Liver (tissue), 9 donors: Measurements from ENCODE around the gene TOMM5. TPM values are rescaled to one million over a fixed set of nuclear protein-coding genes. Genes with fewer than 3 reads are reported as not detected.

Experiments used
- DNase-seq: peaks from one replicate; pipeline ENCODE4 v3.0.0-alpha.2; 2017; ENCODE audit warnings: low spot score
- H3K27ac ChIP-seq, 2 donors: one replicate each; pipeline ENCODE4 v1.7.0; 2013; ENCODE audit warnings: inconsistent platforms in 2 of 2, low read length in 2 of 2, control low read depth in 1 of 2, low read depth in 1 of 2, mild to moderate bottlenecking in 1 of 2
- H3K27me3 ChIP-seq, 4 donors: one replicate each; pipeline versions ENCODE4 v1.6.1 to v1.7.0; 2013; ENCODE audit warnings: low read length in 3 of 4, inconsistent platforms in 1 of 4, mild to moderate bottlenecking in 1 of 4, moderate library complexity in 1 of 4; ENCODE audit not compliant: control insufficient read depth in 4 of 4, insufficient read depth in 4 of 4
- H3K36me3 ChIP-seq, 4 donors: one replicate each; pipeline versions ENCODE4 v1.6.1 to v1.7.0; 2013; ENCODE audit warnings: low read length in 3 of 4, mild to moderate bottlenecking in 3 of 4, low read depth in 1 of 4, moderate library complexity in 1 of 4; ENCODE audit not compliant: control insufficient read depth in 4 of 4, insufficient read depth in 3 of 4
- H3K4me1 ChIP-seq, 4 donors: one replicate each; pipeline versions ENCODE4 v1.6.1 to v1.7.0; 2013; ENCODE audit warnings: low read length in 3 of 4, mild to moderate bottlenecking in 3 of 4, moderate library complexity in 1 of 4; ENCODE audit not compliant: control insufficient read depth in 4 of 4, insufficient read depth in 4 of 4
- H3K4me3 ChIP-seq, 3 donors: one replicate each; pipeline versions ENCODE4 v1.6.1 to v1.7.0; 2013; ENCODE audit warnings: low read length in 3 of 3, control low read depth in 1 of 3, low read depth in 1 of 3, mild to moderate bottlenecking in 1 of 3
- H3K9ac ChIP-seq, 2 donors: one replicate each; pipeline ENCODE4 v1.7.0; 2013; ENCODE audit warnings: low read length in 2 of 2, mild to moderate bottlenecking in 2 of 2, moderate library complexity in 2 of 2, control low read depth in 1 of 2, low read depth in 1 of 2
- H3K9me3 ChIP-seq, 4 donors: one replicate each; pipeline versions ENCODE4 v1.6.1 to v1.7.0; 2013; ENCODE audit warnings: low read length in 3 of 4; ENCODE audit not compliant: control insufficient read depth in 4 of 4
- ATF3 ChIP-seq: IDR thresholded peaks from 2 replicates; pipeline ENCODE4 v1.6.1; 2016; ENCODE audit warnings: antibody characterized with exemption
- CTCF ChIP-seq: fragments of 150-350 bp; IDR thresholded peaks from 2 replicates; pipeline ENCODE4 v1.5.1; 2017; ENCODE audit warnings: improper control_type of control experiment, low read depth, low read length; ENCODE audit not compliant: missing input control
- EGR1 ChIP-seq, 2 donors: IDR thresholded peaks; 2 replicates each; pipeline ENCODE4 v1.6.1; 2016 to 2018; ENCODE audit warnings: antibody characterized with exemption in 2 of 2, low read depth in 2 of 2
- FOXA1 ChIP-seq: IDR thresholded peaks from 2 replicates; pipeline ENCODE4 v1.6.1; 2016; ENCODE audit warnings: antibody characterized with exemption
- FOXA2 ChIP-seq: IDR thresholded peaks from 2 replicates; pipeline ENCODE4 v1.6.1; 2016; ENCODE audit warnings: antibody characterized with exemption
- GABPA ChIP-seq, 2 donors: IDR thresholded peaks in 1 of 2; conservative IDR thresholded peaks in 1 of 2; 2 replicates each; pipeline ENCODE4 v1.6.1; 2016; ENCODE audit warnings: antibody characterized with exemption in 2 of 2, mild to moderate bottlenecking in 1 of 2, moderate library complexity in 1 of 2
- HNF4A ChIP-seq, 2 donors: conservative IDR thresholded peaks; 2 replicates each; pipeline ENCODE4 v1.6.1; 2016; ENCODE audit warnings: antibody characterized with exemption in 2 of 2, mild to moderate bottlenecking in 2 of 2
- HNF4G ChIP-seq: IDR thresholded peaks from 2 replicates; pipeline ENCODE4 v1.6.1; 2016; ENCODE audit warnings: antibody characterized with exemption
- JUND ChIP-seq, 2 donors: IDR thresholded peaks; 2 replicates each; pipeline ENCODE4 v1.6.1; 2016; ENCODE audit warnings: antibody characterized with exemption in 2 of 2
- MAX ChIP-seq: IDR thresholded peaks from 2 replicates; pipeline ENCODE4 v1.6.1; 2016; ENCODE audit warnings: antibody characterized with exemption
- NR2F2 ChIP-seq: IDR thresholded peaks from 2 replicates; pipeline ENCODE4 v1.6.1; 2016; ENCODE audit warnings: antibody characterized with exemption
- RAD21 ChIP-seq, 2 donors: IDR thresholded peaks; 2 replicates each; pipeline ENCODE4 v1.6.1; 2016; ENCODE audit warnings: antibody characterized with exemption in 2 of 2, mild to moderate bottlenecking in 2 of 2
- REST ChIP-seq: IDR thresholded peaks from 2 replicates; pipeline ENCODE4 v1.6.1; 2016; ENCODE audit warnings: antibody characterized with exemption, mild to moderate bottlenecking
- RXRA ChIP-seq, 2 donors: IDR thresholded peaks; 2 replicates each; pipeline ENCODE4 v1.6.1; 2017 to 2018; ENCODE audit warnings: antibody characterized with exemption in 2 of 2, mild to moderate bottlenecking in 1 of 2
- SP1 ChIP-seq: IDR thresholded peaks from 2 replicates; pipeline ENCODE4 v1.6.1; 2018; ENCODE audit warnings: antibody characterized with exemption, mild to moderate bottlenecking
- YY1 ChIP-seq: IDR thresholded peaks from 2 replicates; pipeline ENCODE4 v1.6.1; 2016; ENCODE audit warnings: antibody characterized with exemption, mild to moderate bottlenecking
- ZBTB33 ChIP-seq: IDR thresholded peaks from 2 replicates; pipeline ENCODE4 v1.6.1; 2016; ENCODE audit warnings: antibody characterized with exemption
- WGBS: extraction: QIAGEN DNeasy Blood & Tissue Kit; methylation state at CpG from one replicate; pipeline ENCODE4 v1.1.7; 2013; 5-methylcytosine and 5-hydroxymethylcytosine counted together
- polyA plus RNA-seq, 2 donors: library from polyadenylated mRNA; stranded (reverse) in 1 of 2; unstranded in 1 of 2; fragments of 200-250 nt in 1 of 2; fragments of >200 nt in 1 of 2; fragmentation: Nextera tagmentation in 1 of 2; extraction: Ambion mirVana in 1 of 2; gene quantifications; one replicate each; pipeline versions ENCODE4 v1.2.1 to v1.2.3, GENCODE V29; 2013 to 2015
- total RNA-seq, 2 donors: library from RNA; depleted of rRNA; stranded (reverse); fragments of >200 nt; gene quantifications; one replicate each; pipeline ENCODE4 v1.2.3, GENCODE V29; 2014
- donor health status: healthy.
- donor health status: healthy.
- donor health status: healthy.
- donor health status: healthy.
- donor health status: healthy.

TOMM5 gene
- total and polyA plus RNA-seq, 4 donors: 43.0 to 107 (median 71.9) TPM

GRCh38 chr9:37618817-37619216 is 26.4 kb upstream of the TOMM5 start:
- Histone ChIP-seq H3K36me3 (no peaks in the 10 kb centered on the region), H3K27me3 (no peaks in the 10 kb centered on the region), H3K4me3 (no peak overlapping the region), H3K9ac (no peak overlapping the region), H3K4me1 (no peaks in the 10 kb centered on the region), H3K27ac (no peak overlapping the region), H3K9me3 (no peaks in the 10 kb centered on the region)
- 90% methylated on average over 4 of the region's 4 CpGs for WGBS
- TF ChIP-seq REST: no peak
- TF ChIP-seq MAX: no peak
- TF ChIP-seq RXRA (IDR thresholded peaks at IDR 0.05): no peak
- TF ChIP-seq EGR1 (IDR thresholded peaks at IDR 0.05; ENCODE audit: low read depth in 2 of 2): no peak
- no peak for TF ChIP-seq HNF4A (conservative IDR thresholded peaks at IDR 0.05)
- TF ChIP-seq FOXA2: no peak
- TF ChIP-seq RAD21 (IDR thresholded peaks at IDR 0.05): no peak
- TF ChIP-seq ZBTB33: no peak
- TF ChIP-seq ATF3: no peak
- TF ChIP-seq YY1: no peak
- TF ChIP-seq CTCF: no peak
- no peak for TF ChIP-seq GABPA (IDR thresholded peaks at IDR 0.05 in 1 of 2, conservative IDR thresholded peaks at IDR 0.05 in 1 of 2)
- no peak for TF ChIP-seq SP1
- TF ChIP-seq NR2F2: no peak
- TF ChIP-seq HNF4G: no peak
- TF ChIP-seq JUND (IDR thresholded peaks at IDR 0.05): no peak
- no peak for TF ChIP-seq FOXA1
- no peak for DNase-seq

- no peak overlapping the region for H3K9ac ChIP-seq
- H3K4me3 ChIP-seq: no peak overlapping the region
- WGBS: 73% methylated on average over 4 of the region's 4 CpGs
- H3K27me3 ChIP-seq: no peaks in the 10 kb centered on the region
- H3K36me3 ChIP-seq: no peaks in the 10 kb centered on the region
- DNase-seq: no peak
- no peaks in the 10 kb centered on the region for H3K4me1 ChIP-seq
- no peaks in the 10 kb centered on the region for H3K9me3 ChIP-seq
- H3K27ac ChIP-seq: no peak overlapping the region
- TF ChIP-seq ATF3 (no peak), HNF4G (no peak), JUND (IDR thresholded peaks at IDR 0.05) (no peak), RAD21 (IDR thresholded peaks at IDR 0.05) (no peak), RXRA (IDR thresholded peaks at IDR 0.05) (no peak), FOXA1 (no peak), GABPA (IDR thresholded peaks at IDR 0.05 in 1 of 2, conservative IDR thresholded peaks at IDR 0.05 in 1 of 2) (no peak), ZBTB33 (no peak), EGR1 (IDR thresholded peaks at IDR 0.05; ENCODE audit: low read depth in 2 of 2) (no peak), CTCF (no peak), NR2F2 (no peak), FOXA2 (no peak), YY1 (no peak), MAX (no peak)
Measured at GRCh38 chr9:37617832-37618231, 25.4 kb upstream of the TOMM5 start.
